NCI-H1105 treated with DMSO at 0.1 percent for 48 hours (cell line): ENCODE measurements around the gene PRKCD.

Source experiments
- DNase-seq: peaks from one replicate; lab custom pipeline; 2025; lab: John Stamatoyannopoulos, UW

PRKCD gene

DNA sequence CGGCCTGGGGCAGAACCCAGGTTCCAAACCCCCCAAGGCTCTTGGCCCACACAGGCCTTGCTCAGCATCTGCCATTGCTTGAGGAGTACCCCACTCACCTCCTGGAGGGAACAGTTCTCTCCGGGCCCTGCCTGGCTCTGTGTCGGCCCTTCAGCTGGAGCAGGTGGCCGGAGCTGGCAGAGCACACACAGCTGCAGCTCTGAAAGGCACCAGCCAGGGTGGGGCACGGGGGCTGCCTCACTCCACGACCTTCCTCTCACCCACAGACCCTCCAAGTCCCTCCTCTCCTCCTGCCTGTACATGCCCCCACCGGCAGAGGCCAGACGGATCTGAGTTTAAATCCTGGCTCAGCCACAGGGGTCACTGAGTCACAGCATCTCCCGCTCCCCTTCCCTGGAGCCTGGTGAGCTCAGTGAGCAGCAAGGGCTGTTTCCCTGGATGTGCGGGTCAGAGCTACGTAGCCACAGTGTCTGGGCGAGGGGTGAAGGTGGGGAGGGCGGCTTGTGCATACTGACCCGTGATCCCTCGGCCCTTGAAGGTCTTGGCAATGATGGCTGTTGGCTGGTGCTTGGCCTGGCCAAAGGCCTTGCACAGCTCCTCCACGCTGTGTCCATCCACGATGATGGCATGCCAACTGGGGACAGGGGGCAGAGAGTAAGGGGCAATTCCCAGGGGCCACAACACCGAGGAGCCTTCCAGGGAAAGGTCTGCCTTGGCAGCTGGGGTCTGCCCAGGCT, 71.8 kb downstream of the PRKCD start:
- DNase-seq: no peak

GRCh38 chr3:53234130-53234840, 73.3 kb downstream of the PRKCD start:
- no peak for DNase-seq

DNA sequence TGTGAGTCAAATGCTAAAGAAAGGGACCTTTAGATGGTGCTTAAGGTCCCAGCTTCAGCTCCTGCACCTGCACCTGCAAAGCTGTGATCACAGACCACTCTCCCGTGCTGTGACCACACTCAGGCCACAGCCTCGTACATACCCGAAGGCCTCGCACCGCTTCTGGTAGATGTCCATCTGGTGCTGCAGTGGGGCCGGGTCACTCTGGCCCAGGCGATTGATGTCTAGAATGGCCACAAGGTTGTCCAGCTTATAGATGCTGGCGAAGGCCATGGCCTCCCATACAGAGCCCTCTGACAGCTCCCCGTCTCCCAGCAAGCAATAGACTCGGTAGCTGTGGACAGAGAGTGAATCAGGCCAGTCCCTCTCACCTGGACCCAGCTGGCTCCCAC, 73.8 kb downstream of the PRKCD start:
- no peak for DNase-seq

DNA sequence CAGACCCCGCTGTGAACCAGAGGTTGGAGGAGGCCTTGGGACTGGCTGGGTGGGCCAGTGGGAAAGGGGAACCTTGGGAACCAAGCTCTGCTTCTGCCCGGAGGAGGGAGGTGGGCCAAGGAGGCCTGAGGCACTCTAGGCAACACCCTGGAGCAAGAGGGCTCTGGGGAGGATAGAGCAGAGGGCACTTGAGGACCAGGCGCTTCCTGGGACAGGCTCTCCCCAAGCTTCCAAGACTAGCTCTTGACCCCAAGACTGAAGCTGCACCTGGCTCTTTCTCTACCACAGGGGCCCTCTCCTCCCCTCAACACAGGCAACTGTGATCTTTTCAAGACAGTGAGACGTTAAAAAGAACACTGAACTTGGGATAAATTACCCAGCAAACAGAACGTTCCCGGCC, 74.5 kb downstream of the PRKCD start:
- DNase-seq: no peak

- DNase-seq: no peak
Measured at GRCh38 chr3:53236112-53236841, 75.3 kb downstream of the PRKCD start.

- DNase-seq: peak; percentile 18
Measured at GRCh38 chr3:53238051-53238850, 77.2 kb downstream of the PRKCD start.

- DNase-seq: no peak
Measured at GRCh38 chr3:53238886-53239285, 77.9 kb downstream of the PRKCD start.

DNA sequence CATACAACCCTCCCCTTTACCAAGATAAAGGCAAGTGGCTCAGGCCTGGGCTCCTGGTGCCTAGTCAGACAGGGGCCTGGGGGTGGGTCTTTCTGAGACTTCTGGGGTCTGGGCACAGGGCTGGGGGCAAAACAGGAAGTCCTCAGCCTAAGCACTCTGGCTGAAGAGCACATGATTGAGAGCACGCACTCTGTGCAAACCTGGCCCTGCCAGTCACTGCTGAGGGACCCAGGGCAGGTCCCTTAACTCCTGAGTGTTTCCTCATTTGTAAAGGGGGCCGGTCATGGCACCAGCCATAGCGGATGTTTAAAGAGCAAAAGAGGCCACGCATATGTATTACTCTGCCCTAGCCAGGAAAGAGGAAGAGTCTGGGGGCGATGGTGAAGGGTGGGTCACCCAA, 78.8 kb downstream of the PRKCD start:
- DNase-seq: no peak

DNA sequence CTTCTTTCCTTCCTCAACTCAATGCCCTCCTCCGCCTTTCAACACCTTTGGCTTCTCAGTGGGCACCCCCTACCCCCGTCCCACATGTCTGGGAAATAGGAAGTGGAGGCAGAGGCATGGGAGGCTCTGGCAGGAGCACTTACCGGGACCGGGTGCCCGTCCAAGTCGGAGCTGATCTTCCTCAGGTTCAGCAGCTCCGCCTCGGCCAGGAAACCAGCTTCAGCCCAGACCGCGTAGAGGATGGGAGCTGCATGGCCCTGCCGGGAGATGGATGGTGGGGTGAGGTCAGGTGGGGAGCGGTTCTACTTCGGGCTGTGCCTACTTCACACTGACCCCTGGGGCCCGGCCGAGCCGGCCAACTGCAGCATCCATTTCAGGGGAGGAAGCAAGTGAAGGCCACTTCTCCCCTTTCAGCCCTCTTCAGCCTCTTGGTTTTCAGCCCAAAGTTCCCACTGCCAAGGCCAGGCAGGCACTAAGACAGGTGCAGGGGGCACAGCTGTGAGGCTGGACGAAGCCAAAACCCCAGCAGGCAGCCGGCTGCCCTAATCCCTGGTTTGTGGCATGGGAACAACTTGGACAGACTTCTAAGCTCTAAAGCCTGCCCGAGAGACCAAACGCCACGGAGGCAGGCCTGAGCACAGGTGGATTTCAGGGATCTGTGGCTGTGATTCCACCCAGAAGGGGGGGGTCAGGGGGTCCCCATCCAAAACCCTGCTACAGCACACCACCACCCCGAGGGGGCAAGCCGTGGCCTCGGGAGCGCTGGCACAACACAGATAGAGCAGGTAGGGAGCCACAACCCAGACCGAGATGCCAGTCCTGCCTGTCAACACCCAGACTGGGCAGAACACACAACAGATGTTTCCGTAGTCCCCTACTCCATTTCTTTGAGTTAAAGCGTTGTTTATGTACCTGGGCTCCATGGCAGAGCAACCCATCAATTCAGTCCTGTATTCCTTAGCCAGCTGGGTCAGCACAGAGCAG, 80.3 kb downstream of the PRKCD start:
- no peak for DNase-seq

DNA sequence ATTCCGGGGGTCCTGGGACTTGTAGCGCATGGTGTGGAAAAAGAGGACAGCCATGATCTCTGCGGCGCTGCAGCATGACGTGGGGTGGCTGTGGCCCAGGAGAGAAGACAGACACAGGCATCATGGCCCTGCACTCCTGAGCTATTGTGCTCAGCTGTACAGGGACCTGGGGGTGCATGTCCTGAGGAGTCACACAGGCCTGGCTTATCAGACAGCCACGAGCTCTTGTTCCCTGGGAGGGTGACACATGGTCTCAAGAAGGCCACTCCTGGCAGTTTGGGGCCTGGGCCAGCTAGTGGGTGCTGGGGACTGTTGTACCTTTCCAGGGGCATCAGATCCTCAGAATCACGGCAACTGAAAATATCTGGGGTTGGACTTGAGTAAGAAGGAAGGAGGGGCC, 81.1 kb downstream of the PRKCD start:
- no peak for DNase-seq
